ENCODE results near the gene HNMT.

GRCh38 chr2:137961602-137962001 lies 2.7 kb upstream of the HNMT start:
- no peak for TF ChIP-seq CTCF (IDR thresholded peaks at IDR 0.05; ENCODE audit: insufficient read depth, low read length, poor library complexity, severe bottlenecking)
- no peak for TF ChIP-seq EZH2phosphoT487 (conservative IDR thresholded peaks at IDR 0.05; ENCODE audit: low read length)
